Subcutaneous adipose tissue (tissue), 4 donors: Measurements from ENCODE around the gene ZBTB20. TPM values are rescaled to one million over a fixed set of nuclear protein-coding genes. Genes with fewer than 3 reads are reported as not detected.

Experiments used
- CTCF ChIP-seq: fragments of 450-650 bp; IDR thresholded peaks from one replicate; pipeline ENCODE4 v1.5.1; 2016; ENCODE audit warnings: low read depth, mild to moderate bottlenecking, control low read depth, antibody characterized with exemption, moderate library complexity
- total RNA-seq, 4 donors: library from RNA; depleted of rRNA; stranded (reverse); fragments of >200 nt; gene quantifications; one replicate each; pipeline ENCODE4 v1.1.0, GENCODE V29; 2016

ZBTB20 gene
- total RNA-seq, 4 donors from 2014 or later, result 60.3 to 93.4 (median 69.1) TPM

- TF ChIP-seq CTCF, result no peak
These were observed 139.1 kb downstream of the ZBTB20 start for GRCh38 chr3:115007966-115008365.

- TF ChIP-seq CTCF, result no peak
These were observed 142.6 kb downstream of the ZBTB20 start for GRCh38 chr3:115004201-115005140.

- no peak for TF ChIP-seq CTCF
These were observed 148.0 kb downstream of the ZBTB20 start for GRCh38 chr3:114998971-114999579.

- no peak for TF ChIP-seq CTCF
These were observed 152.3 kb downstream of the ZBTB20 start for GRCh38 chr3:114994554-114995341.

GRCh38 chr3:114985776-114986175 is 161.3 kb downstream of the ZBTB20 start:
- no peak for TF ChIP-seq CTCF

- TF ChIP-seq CTCF, result no peak
These were observed 163.8 kb downstream of the ZBTB20 start for GRCh38 chr3:114983248-114983647.

- TF ChIP-seq CTCF, result no peak
These were observed 172.7 kb downstream of the ZBTB20 start for GRCh38 chr3:114974387-114974786.
